IMR-90 (cell line): ENCODE data around the gene ABCA8. TPM values are rescaled to one million over a fixed set of nuclear protein-coding genes. Genes with fewer than 3 reads are reported as not detected.

Source experiments
- ATAC-seq: fragments of 200-7000 bp; cut with Tn5 transposase; 2 replicates; pipeline ENCODE4 v1.9.1; 2020; ENCODE audit warnings: low read depth, mild to moderate bottlenecking, moderate library complexity
- BruUV-seq: library from RNA; stranded (reverse); fragments of 400-500 nt; replicated peaks from 2 replicates; lab custom pipeline; 2021; lab: Mats Ljungman, UMichigan
- CTCF ChIA-PET: fragments of 300-600 bp; formaldehyde crosslinking; extraction: SDS; loops from one replicate; lab custom pipeline; 2021; ENCODE audit warnings: antibody characterized with exemption; lab: Yijun Ruan, JAX
- POLR2A ChIA-PET: fragments of 300-600 bp; sonication (Branson Sonifier 250); formaldehyde crosslinking; loops from one replicate; lab custom pipeline; 2022; ENCODE audit warnings: antibody characterized with exemption; ENCODE audit not compliant: unreplicated experiment; lab: Charles Lee
- DNase-seq: peaks from one replicate; pipeline ENCODE4 v3.0.0; 2013
- H2AFZ ChIP-seq: replicated peaks from 2 replicates; pipeline ENCODE3; 2013; ENCODE audit warnings: low read length, mild to moderate bottlenecking; ENCODE audit not compliant: poor library complexity
- H2AK5ac ChIP-seq: 2 replicates; pipeline ENCODE4 v1.6.1; 2013; ENCODE audit warnings: low read depth, low read length, inconsistent platforms
- H2AK9ac ChIP-seq: replicated peaks from 2 replicates; pipeline ENCODE3; 2013; ENCODE audit warnings: mild to moderate bottlenecking, low read depth, low read length, moderate library complexity; ENCODE audit not compliant: poor library complexity
- H2BK120ac ChIP-seq: 2 replicates; pipeline ENCODE4 v1.6.1; 2013; ENCODE audit warnings: low read depth, low read length, inconsistent platforms
- H2BK15ac ChIP-seq: 3 replicates; pipeline ENCODE4 v1.6.1; 2013; ENCODE audit warnings: low read depth, low read length, inconsistent platforms
- H2BK20ac ChIP-seq: 2 replicates; pipeline ENCODE4 v1.6.1; 2013; ENCODE audit warnings: low read depth, mild to moderate bottlenecking, inconsistent platforms, low read length, moderate library complexity
- H2BK5ac ChIP-seq: 2 replicates; pipeline ENCODE4 v1.6.1; 2013; ENCODE audit warnings: mild to moderate bottlenecking, low read depth, low read length, inconsistent platforms; ENCODE audit not compliant: poor library complexity, severe bottlenecking
- H3K14ac ChIP-seq: replicated peaks from 2 replicates; pipeline ENCODE4 v1.6.1; 2013; ENCODE audit warnings: low read depth, low read length, inconsistent platforms
- H3K18ac ChIP-seq: 2 replicates; pipeline ENCODE4 v1.6.1; 2013; ENCODE audit warnings: low read depth, low read length, control low read depth
- H3K23ac ChIP-seq: 2 replicates; pipeline ENCODE4 v1.6.1; 2013; ENCODE audit warnings: low read depth, low read length, inconsistent platforms
- H3K27ac ChIP-seq: 2 replicates; pipeline ENCODE4 v1.5.1; 2013; ENCODE audit warnings: mild to moderate bottlenecking, control low read depth, low read length; ENCODE audit not compliant: insufficient read depth
- H3K27me3 ChIP-seq: 2 replicates; pipeline ENCODE4 v1.6.1; 2013; ENCODE audit warnings: low read length; ENCODE audit not compliant: control insufficient read depth, insufficient read depth
- H3K36me3 ChIP-seq: 2 replicates; pipeline ENCODE4 v1.6.1; 2013; ENCODE audit warnings: low read length, mixed read lengths; ENCODE audit not compliant: control insufficient read depth, insufficient read depth
- H3K4ac ChIP-seq: 2 replicates; pipeline ENCODE4 v1.6.1; 2013; ENCODE audit warnings: low read depth, low read length, inconsistent platforms
- H3K4me1 ChIP-seq: 2 replicates; pipeline ENCODE4 v1.6.1; 2013; ENCODE audit warnings: low read length, mixed read lengths; ENCODE audit not compliant: control insufficient read depth, insufficient read depth
- H3K4me2 ChIP-seq: 2 replicates; pipeline ENCODE4 v1.6.1; 2013; ENCODE audit warnings: low read depth, mild to moderate bottlenecking, control low read depth, low read length, moderate library complexity
- H3K4me3 ChIP-seq: 2 replicates; pipeline ENCODE4 v1.5.1; 2013; ENCODE audit warnings: low read depth, mild to moderate bottlenecking, control low read depth, low read length, moderate library complexity; ENCODE audit not compliant: insufficient read depth
- H3K56ac ChIP-seq: 2 replicates; pipeline ENCODE4 v1.6.1; 2013; ENCODE audit warnings: low read length, inconsistent platforms; ENCODE audit not compliant: insufficient read depth; ENCODE audit errors: extremely low read depth
- H3K79me1 ChIP-seq, 2 experiments: 2 replicates each; pipeline ENCODE4 v1.6.1; 2013; ENCODE audit warnings: low read length in 2 of 2, inconsistent platforms in 1 of 2, low read depth in 1 of 2
- H3K9ac ChIP-seq: 2 replicates; pipeline ENCODE4 v1.6.1; 2013; ENCODE audit warnings: low read depth, low read length, control low read depth
- H3K9me1 ChIP-seq: 2 replicates; pipeline ENCODE4 v1.6.1; 2013; ENCODE audit warnings: low read length, inconsistent platforms; ENCODE audit not compliant: insufficient read depth
- H3K9me3 ChIP-seq: 2 replicates; pipeline ENCODE4 v1.6.1; 2013; ENCODE audit warnings: low read length; ENCODE audit not compliant: control insufficient read depth, insufficient read depth
- H4K20me1 ChIP-seq: 2 replicates; pipeline ENCODE4 v1.6.1; 2013; ENCODE audit warnings: low read length, inconsistent platforms; ENCODE audit not compliant: insufficient read depth
- H4K5ac ChIP-seq: 2 replicates; pipeline ENCODE4 v1.6.1; 2013; ENCODE audit warnings: mild to moderate bottlenecking, low read depth, low read length, control low read depth
- H4K8ac ChIP-seq, 2 experiments: 2 replicates each; pipeline ENCODE4 v1.6.1; 2013; ENCODE audit warnings: low read depth in 2 of 2, low read length in 2 of 2, control low read depth in 1 of 2, inconsistent platforms in 1 of 2
- H4K91ac ChIP-seq: 2 replicates; pipeline ENCODE4 v1.6.1; 2013; ENCODE audit warnings: low read depth, low read length, inconsistent platforms; ENCODE audit not compliant: insufficient read depth
- NFE2L2 ChIP-seq: fragments of 150-350 bp; IDR thresholded peaks from 2 replicates; pipeline ENCODE4 v1.6.1; 2016; ENCODE audit warnings: low read depth, mild to moderate bottlenecking, low read length
- RCOR1 ChIP-seq: IDR thresholded peaks from 2 replicates; pipeline ENCODE4 v1.6.1; 2012; ENCODE audit warnings: mild to moderate bottlenecking, low read length, improper control_type of control experiment; ENCODE audit not compliant: insufficient replicate concordance
- WGBS, 2 experiments: methylation state at CpG; one replicate each; pipeline versions ENCODE4 v1.1.5 to v1.1.7; 2013; ENCODE audit warnings: missing lambda C conversion rate in 2 of 2; ENCODE audit not compliant: insufficient read length in 1 of 2; ENCODE audit errors: extremely low coverage in 2 of 2; 5-methylcytosine and 5-hydroxymethylcytosine counted together
- dilution Hi-C: fragments of 300-500 bp; cut with HindIII; formaldehyde crosslinking; loops from one replicate; pipeline ENCODE4 v1.14.3; 2018; ENCODE audit warnings: low sequenced_read_pairs; ENCODE audit not compliant: unreplicated experiment
- in situ Hi-C: fragments of 300-500 bp; cut with MboI; formaldehyde crosslinking; loops from 3 replicates; pipeline ENCODE4 v1.14.3; 2019; ENCODE audit warnings: low sequenced_read_pairs, inconsistent platforms, mixed read lengths
- intact Hi-C: fragments of 100-400 bp; cut with micrococcal nuclease; formaldehyde crosslinking; loops from 2 replicates; pipeline ENCODE4 v1.10.0; 2022
- polyA plus RNA-seq, 3 experiments: library from polyadenylated mRNA; depleted of rRNA; stranded (reverse); fragments of >200 nt; gene quantifications; 2 replicates each; pipeline ENCODE4 v1.2.3, GENCODE V29; 2012; ENCODE audit warnings: low replicate concordance in 1 of 3
- total RNA-seq: library from RNA; depleted of rRNA; stranded (reverse); fragments of >200 nt; gene quantifications from 2 replicates; pipeline ENCODE4 v1.2.3, GENCODE V29; 2012

The ABCA8 gene
- total and polyA plus RNA-seq, 2 of the 4 experiments (the other 2 are of a cell fraction): 1.8 TPM

DNA sequence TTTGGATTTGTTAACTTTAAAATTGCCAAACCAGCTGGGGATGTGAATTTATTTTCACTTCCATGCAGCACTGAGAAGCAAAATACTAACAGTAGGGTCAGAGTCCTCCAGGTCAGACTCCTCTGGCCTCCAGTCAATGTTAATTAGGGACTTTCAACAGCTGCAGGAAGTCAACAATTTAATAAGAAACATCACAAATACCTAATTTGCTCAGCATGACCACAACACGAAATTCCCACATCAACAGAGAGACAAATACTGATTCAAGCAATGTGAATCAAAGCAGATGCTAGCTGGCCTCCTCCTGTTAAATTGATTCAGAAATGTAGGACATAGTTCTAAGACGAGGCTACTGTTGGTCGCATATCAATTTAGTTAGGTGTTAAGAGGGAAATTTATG, 111.7 kb downstream of the ABCA8 start (continued):
- no peak for TF ChIP-seq RCOR1

DNA sequence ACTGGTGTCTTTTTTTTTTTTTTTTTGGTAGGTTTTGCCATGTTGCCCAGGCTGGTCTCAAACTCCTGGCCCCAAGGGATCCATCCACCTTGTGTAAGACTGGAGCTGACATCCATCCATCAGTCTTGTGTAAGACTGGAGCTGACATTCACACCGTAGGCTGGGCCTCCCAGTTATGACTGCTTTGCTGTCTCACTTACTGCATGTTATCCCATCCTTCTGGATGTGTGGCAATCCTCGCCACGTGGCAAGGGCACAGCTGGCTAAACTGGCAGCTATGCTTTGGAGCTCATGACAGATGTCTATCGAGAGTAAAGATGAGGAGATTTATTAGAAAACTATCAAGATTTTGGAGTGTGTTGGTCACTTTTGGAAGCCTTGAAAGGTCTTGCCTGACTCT, 115.1 kb downstream of the ABCA8 start:
- Histone ChIP-seq H4K91ac (no peak overlapping the region), H2BK20ac (no peak overlapping the region), H3K4ac (peak overlapping the region; percentile 10; the same call in 1 of the 2 replicates), H2BK15ac (peak overlapping the region; percentile 13; the same call in 2 of the 3 replicates), H3K27ac (no peak overlapping the region), H2BK5ac (no peak overlapping the region), H4K5ac (no peak overlapping the region), H4K20me1 (no peaks in the 10 kb centered on the region), H3K4me2 (no peak overlapping the region), H2AK5ac (0 out of 2 replicates have a peak overlapping the region, but pooled peaks have one; percentile 20), H3K4me1 (peaks cover 4% of the 10 kb centered on the region; the same call in 1 of the 2 replicates), H3K9me1 (no peaks in the 10 kb centered on the region), H3K4me3 (no peak overlapping the region), H3K27me3 (no peaks in the 10 kb centered on the region), H2BK120ac (no peak overlapping the region), H3K36me3 (no peaks in the 10 kb centered on the region), H3K79me1 (no peaks in the 10 kb centered on the region), H3K14ac (no peak overlapping the region), H4K8ac (peak overlapping the region in 1 of 2 experiments; percentile 10; a peak in 1 of 4 replicates), H3K9me3 (no peaks in the 10 kb centered on the region), H3K23ac (no peak overlapping the region), H2AFZ (no peak overlapping the region), H3K9ac (no peak overlapping the region), H3K18ac (no peak overlapping the region), H3K56ac (no peak overlapping the region), H2AK9ac (no peak overlapping the region)
- intact Hi-C loops (no loop called here), in situ Hi-C loops (no loop called here), dilution Hi-C loops (no loop called here)
- ATAC-seq (no peak), DNase-seq (no peak)
- TF ChIP-seq NFE2L2: no peak
- ChIA-PET CTCF (no interaction called here), POLR2A (no interaction called here)
- 80% methylated on average over 1 of the region's 4 CpGs; no CpG with 5 or more reads in 1 of the 2 experiments for WGBS, 2 experiments
- no TSS peak for BruUV-seq
